OCI-LY7 (cell line): Measurements from ENCODE around the gene AUTS2. TPM values are rescaled to one million over a fixed set of nuclear protein-coding genes. Genes with fewer than 3 reads are reported as not detected.

Source experiments
- BruUV-seq: library from RNA; stranded (reverse); fragments of 400-500 nt; replicated peaks from 2 replicates; lab custom pipeline; 2021; lab: Mats Ljungman, UMichigan
- CTCF ChIA-PET: fragments of 300-600 bp; sonication (Branson Sonifier 250); formaldehyde crosslinking; loops from one replicate; lab custom pipeline; 2022; ENCODE audit warnings: antibody characterized with exemption; ENCODE audit not compliant: unreplicated experiment; lab: Charles Lee
- POLR2A ChIA-PET: fragments of 300-600 bp; sonication (Branson Sonifier 250); formaldehyde crosslinking; loops from one replicate; lab custom pipeline; 2022; ENCODE audit warnings: antibody characterized with exemption; lab: Charles Lee
- DNase-seq: peaks from one replicate; pipeline ENCODE4 v3.0.0-alpha.2; 2015; ENCODE audit warnings: low spot score
- H2AFZ ChIP-seq: fragments of 200-600 bp; sonication (generic), shearing (Covaris generic); 2 replicates; pipeline ENCODE4 v1.6.1; 2014; ENCODE audit warnings: mild to moderate bottlenecking, antibody characterized with exemption, low read length, moderate library complexity
- H3K27ac ChIP-seq: fragments of 200-600 bp; sonication (generic); 2 replicates; pipeline ENCODE4 v1.5.1; 2014; ENCODE audit warnings: mixed run types, low read depth, mild to moderate bottlenecking, moderate library complexity, low read length, inconsistent platforms; ENCODE audit not compliant: poor library complexity, severe bottlenecking
- H3K36me3 ChIP-seq: fragments of 200-600 bp; sonication (generic); 2 replicates; pipeline ENCODE4 v1.6.1; 2014; ENCODE audit warnings: mild to moderate bottlenecking, antibody characterized with exemption, low read length, moderate library complexity, mixed read lengths; ENCODE audit not compliant: insufficient read depth
- H3K4me1 ChIP-seq: fragments of 200-600 bp; sonication (generic); 2 replicates; pipeline ENCODE4 v1.5.1; 2014; ENCODE audit warnings: mild to moderate bottlenecking, low read length; ENCODE audit not compliant: insufficient read depth, poor library complexity, severe bottlenecking
- H3K4me2 ChIP-seq: fragments of 200-600 bp; sonication (generic); 2 replicates; pipeline ENCODE4 v1.6.1; 2014; ENCODE audit warnings: mild to moderate bottlenecking, low read length
- H3K4me3 ChIP-seq: fragments of 200-600 bp; sonication (generic); 2 replicates; pipeline ENCODE4 v1.5.1; 2014; ENCODE audit warnings: mild to moderate bottlenecking, low read depth, low read length; ENCODE audit not compliant: poor library complexity, severe bottlenecking
- H3K79me2 ChIP-seq: fragments of 200-600 bp; sonication (generic); 2 replicates; pipeline ENCODE4 v1.6.1; 2016; ENCODE audit warnings: low read depth, mild to moderate bottlenecking, low read length, moderate library complexity, mixed read lengths; ENCODE audit not compliant: insufficient read depth
- H3K9me2 ChIP-seq: fragments of 200-600 bp; sonication (generic); 2 replicates; pipeline ENCODE4 v1.6.1; 2016; ENCODE audit warnings: mild to moderate bottlenecking, low read length, mixed read lengths; ENCODE audit not compliant: insufficient read depth
- H3K9me3 ChIP-seq: fragments of 200-600 bp; sonication (generic); 2 replicates; pipeline ENCODE4 v1.6.1; 2014; ENCODE audit warnings: mild to moderate bottlenecking, mixed run types, low read length, mixed read lengths
- H4K20me1 ChIP-seq: fragments of 200-600 bp; sonication (generic); 2 replicates; pipeline ENCODE4 v1.6.1; 2014; ENCODE audit warnings: mild to moderate bottlenecking, antibody characterized with exemption, low read length, moderate library complexity, mixed read lengths; ENCODE audit not compliant: insufficient read depth
- CTCF ChIP-seq: fragments of 200-600 bp; sonication (generic); conservative IDR thresholded peaks from 2 replicates; pipeline ENCODE4 v1.5.1; 2014; ENCODE audit warnings: mild to moderate bottlenecking, antibody characterized with exemption, low read length, moderate library complexity, mixed read lengths
- EZH2phosphoT487 ChIP-seq: fragments of 200-600 bp; sonication (generic); IDR thresholded peaks from 2 replicates; pipeline ENCODE4 v1.6.1; 2018; ENCODE audit warnings: low read depth, borderline replicate concordance, mild to moderate bottlenecking, mixed run types, antibody characterized with exemption, low read length, moderate library complexity, mixed read lengths
- intact Hi-C: fragments of 100-400 bp; cut with micrococcal nuclease; formaldehyde crosslinking; loops from one replicate; pipeline ENCODE4 v1.10.0; 2022; ENCODE audit not compliant: unreplicated experiment
- total RNA-seq, 2 experiments: library from RNA; depleted of rRNA in 1 of 2; stranded (reverse); fragments of >200 nt in 1 of 2; shearing (Covaris generic) in 1 of 2; gene quantifications; 2 replicates each; pipeline ENCODE4 v1.2.3, GENCODE V29; 2014 to 2022

Gene AUTS2
- total RNA-seq, 2 experiments from 2014 or later = 37.9 to 78.5 TPM

- Histone ChIP-seq H3K4me2 (no peak overlapping the region), H3K4me1 (no peaks in the 10 kb centered on the region), H3K27ac (no peak overlapping the region), H3K79me2 (no peaks in the 10 kb centered on the region), H4K20me1 (no peaks in the 10 kb centered on the region), H3K9me3 (no peaks in the 10 kb centered on the region), H3K36me3 (no peaks in the 10 kb centered on the region), H2AFZ (no peak overlapping the region), H3K4me3 (no peak overlapping the region), H3K9me2 (no peaks in the 10 kb centered on the region)
- no peak for DNase-seq
- no TSS peak for BruUV-seq
- ChIA-PET POLR2A (interaction anchor here (0.6 to 1.7 kb wide), 2 partner anchors 10 to 660 kb away, joined by 5 read pairs; no protein-coding TSS in a partner anchor), CTCF (no interaction called here)
- TF ChIP-seq CTCF = no peak
- no peak for TF ChIP-seq EZH2phosphoT487
- intact Hi-C loops = no loop called here
These were observed 720.8 kb downstream of the AUTS2 start for GRCh38 chr7:70319057-70319456.

- no peak for TF ChIP-seq EZH2phosphoT487
- no peak for TF ChIP-seq CTCF
- Histone ChIP-seq H3K9me3 (no peaks in the 10 kb centered on the region), H2AFZ (no peak overlapping the region), H4K20me1 (no peaks in the 10 kb centered on the region), H3K79me2 (no peaks in the 10 kb centered on the region), H3K4me1 (no peaks in the 10 kb centered on the region), H3K4me2 (no peak overlapping the region), H3K36me3 (no peaks in the 10 kb centered on the region), H3K9me2 (no peaks in the 10 kb centered on the region), H3K4me3 (no peak overlapping the region), H3K27ac (no peak overlapping the region)
- ChIA-PET CTCF (no interaction called here), POLR2A (interaction anchor here (1.0 kb wide), 1 partner anchor 18 kb away, joined by 3 read pairs; no protein-coding TSS in a partner anchor)
- BruUV-seq = no TSS peak
- intact Hi-C loops = no loop called here
- no peak for DNase-seq
These were observed 722.8 kb downstream of the AUTS2 start for GRCh38 chr7:70321016-70321590.

- no peak for TF ChIP-seq CTCF
- no peak for TF ChIP-seq EZH2phosphoT487
- BruUV-seq = no TSS peak
- CTCF ChIA-PET = no interaction called here
These were observed 724.6 kb downstream of the AUTS2 start for GRCh38 chr7:70322856-70323255.

More at GRCh38 chr7:70322856-70323255, 724.6 kb downstream of the AUTS2 start:
- Histone ChIP-seq H3K36me3 (no peaks in the 10 kb centered on the region), H3K9me3 (no peaks in the 10 kb centered on the region), H4K20me1 (no peaks in the 10 kb centered on the region), H3K4me2 (no peak overlapping the region), H2AFZ (no peak overlapping the region), H3K4me3 (no peak overlapping the region), H3K79me2 (no peaks in the 10 kb centered on the region), H3K27ac (no peak overlapping the region), H3K9me2 (no peaks in the 10 kb centered on the region), H3K4me1 (no peaks in the 10 kb centered on the region)
- DNase-seq = no peak
- intact Hi-C loops = no loop called here
- POLR2A ChIA-PET = interaction anchor here (0.6 to 1.2 kb wide), 2 partner anchors 13 to 1048 kb away, joined by 4 read pairs; no protein-coding TSS in a partner anchor
